K562 (cell line): ENCODE measurements around the gene GHITM. TPM values are rescaled to one million over a fixed set of nuclear protein-coding genes. Genes with fewer than 3 reads are reported as not detected.

Experiments
- BCL6 ChIP-seq: fragments of 250-450 bp; sonication (Bioruptor Pico); IDR thresholded peaks from 2 replicates; pipeline ENCODE4 v1.4.0; 2020
- BMI1 ChIP-seq: fragments of 150-350 bp; IDR thresholded peaks from 2 replicates; pipeline ENCODE4 v1.6.1; 2014; ENCODE audit warnings: low read length
- BRD9 ChIP-seq: fragments of 450-650 bp; IDR thresholded peaks from 2 replicates; pipeline ENCODE4 v1.6.1; 2018; ENCODE audit warnings: low read depth; ENCODE audit not compliant: partially characterized antibody
- DIDO1 ChIP-seq: fragments of 450-650 bp; IDR thresholded peaks from 2 replicates; pipeline ENCODE4 v1.6.1; 2016; ENCODE audit warnings: low read depth, missing biosample characterization, missing genetic modification characterization
- EP400 ChIP-seq: fragments of 450-650 bp; IDR thresholded peaks from 2 replicates; pipeline ENCODE4 v1.6.1; 2017; ENCODE audit warnings: antibody characterized with exemption, mild to moderate bottlenecking, moderate library complexity
- FOS ChIP-seq: IDR thresholded peaks from 3 replicates; pipeline ENCODE4 v1.6.1; 2011; ENCODE audit not compliant: insufficient read length; ENCODE audit errors: extremely low read depth
- FOXJ2 ChIP-seq: fragments of 200-800 bp; sonication (Bioruptor generic); IDR thresholded peaks from 2 replicates; pipeline ENCODE4 v1.6.1; 2016; ENCODE audit warnings: missing genetic modification characterization, missing compliant biosample characterization
- GABPB2 ChIP-seq: fragments of 250-450 bp; sonication (Bioruptor Pico); conservative IDR thresholded peaks from 2 replicates; pipeline ENCODE4 v1.5.1; 2021; ENCODE audit warnings: mild to moderate bottlenecking
- HDAC2 ChIP-seq: fragments of 450-650 bp; IDR thresholded peaks from 2 replicates; pipeline ENCODE4 v1.6.1; 2016; ENCODE audit warnings: mild to moderate bottlenecking
- HDAC8 ChIP-seq: fragments of 450-650 bp; IDR thresholded peaks from 2 replicates; pipeline ENCODE4 v1.6.1; 2016; ENCODE audit warnings: mild to moderate bottlenecking, missing genetic modification characterization, moderate library complexity, missing compliant biosample characterization
- RBBP5 ChIP-seq: fragments of 200-600 bp; sonication (generic); IDR thresholded peaks from 2 replicates; pipeline ENCODE4 v1.6.1; 2012; ENCODE audit warnings: borderline replicate concordance, mild to moderate bottlenecking, low read length, control low read depth, inconsistent platforms; ENCODE audit not compliant: insufficient read depth, poor library complexity, severe bottlenecking
- RBM15 ChIP-seq: fragments of 200-400 bp; formaldehyde crosslinking; IDR thresholded peaks from 2 replicates; pipeline ENCODE4 v1.6.1; 2018; ENCODE audit warnings: mild to moderate bottlenecking, low read length, moderate library complexity; ENCODE audit not compliant: insufficient read depth
- SNIP1 ChIP-seq: fragments of 450-650 bp; IDR thresholded peaks from 2 replicates; pipeline ENCODE4 v1.7.1; 2017; ENCODE audit warnings: low read depth, mild to moderate bottlenecking
- TEAD1 ChIP-seq, 2 experiments: fragments of 450-650 bp in 1 of 2; sonication (generic) in 1 of 2; formaldehyde crosslinking; IDR thresholded peaks; 2 replicates each; pipeline versions ENCODE4 v1.4.0 to v1.8.0; 2020 to 2022; ENCODE audit warnings: mild to moderate bottlenecking in 2 of 2, missing genetic modification reagents in 1 of 2
- ZKSCAN1 ChIP-seq: fragments of 150-350 bp; IDR thresholded peaks from 2 replicates; pipeline ENCODE4 v1.6.1; 2016; ENCODE audit warnings: low read depth, low read length
- ZNF134 ChIP-seq: fragments of 250-450 bp; sonication (Bioruptor Pico); conservative IDR thresholded peaks from 2 replicates; pipeline ENCODE4 v1.4.0; 2020
- ZNF274 ChIP-seq: IDR thresholded peaks from 2 replicates; pipeline ENCODE4 v1.6.1; 2011; ENCODE audit warnings: low read depth, mild to moderate bottlenecking, low read length, moderate library complexity, borderline replicate concordance
- ZNF695 ChIP-seq: fragments of 450-650 bp; formaldehyde crosslinking; IDR thresholded peaks from 2 replicates; pipeline ENCODE4 v1.4.0; 2020; ENCODE audit warnings: mild to moderate bottlenecking, moderate library complexity
- polyA plus RNA-seq, 8 experiments: library from polyadenylated mRNA; depleted of rRNA in 4 of 8; stranded (reverse) in 5 of 8; unstranded in 3 of 8; fragments of >200 nt; fragmentation: Nextera tagmentation in 2 of 8; fragmentation: Illumina TruSeq in 1 of 8; extraction: Ambion mirVana in 2 of 8; extraction: Trizol in 1 of 8; gene quantifications; 2 replicates each; pipeline versions ENCODE4 v1.2.1 to v1.2.3, GENCODE V29; 2011 to 2014; ENCODE audit warnings: inconsistent platforms in 1 of 8, missing spikeins in 1 of 8
- total RNA-seq, 7 experiments: library from RNA; depleted of rRNA in 6 of 7; stranded (reverse); fragments of >200 nt in 6 of 7; fragmentation: Illumina TruSeq in 2 of 7; extraction: Trizol in 2 of 7; gene quantifications; 2 replicates each; pipeline versions ENCODE4 v1.2.1 to v1.2.3, GENCODE V29; 2011 to 2021; ENCODE audit warnings: low replicate concordance in 1 of 7
- TF ChIP-seq, protein P1 (sequence below), 2 experiments: IDR thresholded peaks in 1 of 2; conservative IDR thresholded peaks in 1 of 2; 2 replicates each; pipeline ENCODE4 v1.6.1; 2016; ENCODE audit warnings: low read depth in 2 of 2, mild to moderate bottlenecking in 1 of 2, missing compliant biosample characterization in 1 of 2, missing genetic modification characterization in 1 of 2, moderate library complexity in 1 of 2
- TF ChIP-seq, protein P2 (sequence below): fragments of 250-450 bp; sonication (Bioruptor Pico); IDR thresholded peaks from 2 replicates; pipeline ENCODE4 v1.5.0; 2020; ENCODE audit warnings: mild to moderate bottlenecking, borderline replicate concordance

Gene GHITM
- total and polyA plus RNA-seq, 9 of the 15 experiments (the other 6 are each of a cell fraction or from before 2014, with no cell fraction given): 322 to 1,258 (median 386) TPM

DNA sequence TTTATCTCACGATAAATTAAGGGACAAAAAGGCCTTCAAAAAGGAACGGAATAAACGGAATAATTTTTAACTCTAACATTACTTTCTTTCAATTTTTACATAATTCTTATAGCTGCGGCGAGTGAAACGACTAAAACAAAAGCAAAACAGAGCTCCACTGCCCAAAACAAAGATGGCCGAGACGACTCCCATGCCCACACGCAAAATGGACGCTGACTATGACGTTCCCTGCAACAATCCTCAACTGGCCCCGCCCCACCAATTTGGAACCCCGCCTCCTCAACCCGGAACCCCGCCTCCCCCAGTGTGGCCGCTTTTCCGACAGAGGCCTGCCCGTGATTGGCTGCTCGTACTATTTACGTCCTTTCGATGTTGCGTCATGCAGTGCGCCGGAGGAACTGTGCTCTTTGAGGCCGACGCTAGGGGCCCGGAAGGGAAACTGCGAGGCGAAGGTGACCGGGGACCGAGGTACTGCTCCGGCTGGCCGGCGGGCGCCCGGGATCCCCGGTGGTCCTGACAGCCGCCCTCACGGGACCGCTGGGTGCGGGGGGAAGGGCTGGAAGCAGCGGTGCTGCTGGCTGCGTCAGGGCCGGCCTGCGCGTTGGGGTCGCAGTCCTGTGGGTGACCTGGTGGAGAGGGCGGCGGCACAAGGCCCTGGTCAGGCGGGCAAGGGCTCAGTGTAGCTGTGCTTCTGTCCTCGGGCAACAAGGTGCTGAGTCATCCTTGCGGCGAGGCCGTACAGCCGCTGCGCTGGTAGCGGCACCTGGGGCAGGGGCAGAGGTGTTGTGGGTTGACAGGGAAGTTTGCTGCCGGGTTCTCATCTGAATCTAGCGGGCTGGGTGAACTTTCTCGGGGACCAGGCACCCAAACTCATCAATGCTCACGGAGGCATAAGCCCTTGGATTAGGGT lies at the start of gene GHITM (continued):
- peak; percentile 67 for TF ChIP-seq FOS
- no peak for TF ChIP-seq BCL6
- peak; percentile 95 for TF ChIP-seq EP400
- peak in 1 of 2 experiments; percentile 86; a peak in 1 of 4 replicates for TF ChIP-seq TEAD1 (CRISPR knock-in tag; IDR thresholded peaks at IDR 0.05)
- TF ChIP-seq, protein P1, sequence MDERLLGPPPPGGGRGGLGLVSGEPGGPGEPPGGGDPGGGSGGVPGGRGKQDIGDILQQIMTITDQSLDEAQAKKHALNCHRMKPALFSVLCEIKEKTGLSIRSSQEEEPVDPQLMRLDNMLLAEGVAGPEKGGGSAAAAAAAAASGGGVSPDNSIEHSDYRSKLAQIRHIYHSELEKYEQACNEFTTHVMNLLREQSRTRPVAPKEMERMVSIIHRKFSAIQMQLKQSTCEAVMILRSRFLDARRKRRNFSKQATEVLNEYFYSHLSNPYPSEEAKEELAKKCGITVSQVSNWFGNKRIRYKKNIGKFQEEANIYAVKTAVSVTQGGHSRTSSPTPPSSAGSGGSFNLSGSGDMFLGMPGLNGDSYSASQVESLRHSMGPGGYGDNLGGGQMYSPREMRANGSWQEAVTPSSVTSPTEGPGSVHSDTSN (CRISPR knock-in tag; IDR thresholded peaks at IDR 0.05; ENCODE audit: low read depth): no peak
- TF ChIP-seq, protein P1 (tag; conservative IDR thresholded peaks at IDR 0.05; ENCODE audit: low read depth): 0 out of 2 replicates have a peak, but pooled peaks have one; percentile 14
- TF ChIP-seq SNIP1: no peak
- TF ChIP-seq HDAC8 (tag): 0 out of 2 replicates have a peak, but pooled peaks have one; percentile 70
- TF ChIP-seq ZKSCAN1: peak; percentile 79
- TF ChIP-seq, protein P2, sequence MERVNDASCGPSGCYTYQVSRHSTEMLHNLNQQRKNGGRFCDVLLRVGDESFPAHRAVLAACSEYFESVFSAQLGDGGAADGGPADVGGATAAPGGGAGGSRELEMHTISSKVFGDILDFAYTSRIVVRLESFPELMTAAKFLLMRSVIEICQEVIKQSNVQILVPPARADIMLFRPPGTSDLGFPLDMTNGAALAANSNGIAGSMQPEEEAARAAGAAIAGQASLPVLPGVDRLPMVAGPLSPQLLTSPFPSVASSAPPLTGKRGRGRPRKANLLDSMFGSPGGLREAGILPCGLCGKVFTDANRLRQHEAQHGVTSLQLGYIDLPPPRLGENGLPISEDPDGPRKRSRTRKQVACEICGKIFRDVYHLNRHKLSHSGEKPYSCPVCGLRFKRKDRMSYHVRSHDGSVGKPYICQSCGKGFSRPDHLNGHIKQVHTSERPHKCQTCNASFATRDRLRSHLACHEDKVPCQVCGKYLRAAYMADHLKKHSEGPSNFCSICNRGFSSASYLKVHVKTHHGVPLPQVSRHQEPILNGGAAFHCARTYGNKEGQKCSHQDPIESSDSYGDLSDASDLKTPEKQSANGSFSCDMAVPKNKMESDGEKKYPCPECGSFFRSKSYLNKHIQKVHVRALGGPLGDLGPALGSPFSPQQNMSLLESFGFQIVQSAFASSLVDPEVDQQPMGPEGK (CRISPR knock-in tag): peak; percentile 84; the same call in 1 of the 2 replicates
- peak; percentile 84 for TF ChIP-seq FOXJ2 (tag)
- no peak for TF ChIP-seq ZNF274
- peak; percentile 18 for TF ChIP-seq BRD9
- TF ChIP-seq RBBP5: peak; percentile 99
- TF ChIP-seq ZNF134: no peak
- TF ChIP-seq DIDO1 (tag): 0 out of 2 replicates have a peak, but pooled peaks have one; percentile 65
- no peak for TF ChIP-seq BMI1
- TF ChIP-seq HDAC2: 0 out of 2 replicates have a peak, but pooled peaks have one; percentile 16
- TF ChIP-seq RBM15: no peak
- TF ChIP-seq ZNF695: no peak
- TF ChIP-seq GABPB2 (CRISPR knock-in tag): no peak
